Endothelial cell of umbilical vein (primary cell): Measurements from ENCODE around the gene CAMTA1.

Source experiments
- CTCF ChIP-seq, 2 donors: IDR thresholded peaks; 1 replicate in 1 of 2; 2 replicates in 1 of 2; pipeline ENCODE4 v1.5.1; 2011; ENCODE audit warnings: low read length in 2 of 2, mild to moderate bottlenecking in 2 of 2, moderate library complexity in 2 of 2, control low read depth in 1 of 2, inconsistent platforms in 1 of 2, low read depth in 1 of 2; ENCODE audit not compliant: insufficient read depth in 1 of 2; ENCODE audit errors: extremely low read depth in 1 of 2
- EZH2 ChIP-seq: IDR thresholded peaks from 2 replicates; pipeline ENCODE4 v1.6.1; 2012; ENCODE audit warnings: borderline replicate concordance, low read depth, mild to moderate bottlenecking, moderate library complexity, low read length, inconsistent platforms; ENCODE audit not compliant: severe bottlenecking
- JUN ChIP-seq: IDR thresholded peaks from 2 replicates; pipeline ENCODE4 v1.6.1; 2011; ENCODE audit warnings: borderline replicate concordance, low read depth; ENCODE audit not compliant: insufficient read length, insufficient read depth
- MYC ChIP-seq: IDR thresholded peaks from one replicate; pipeline ENCODE4 v1.6.1; 2011; ENCODE audit warnings: mild to moderate bottlenecking, low read depth, low read length
- POLR2A ChIP-seq: IDR thresholded peaks from 2 replicates; pipeline ENCODE4 v1.6.1; 2012; ENCODE audit warnings: low read depth, mild to moderate bottlenecking, control low read depth, low read length
- POLR2AphosphoS5 ChIP-seq: IDR thresholded peaks from 2 replicates; pipeline ENCODE4 v1.6.1; 2012; ENCODE audit warnings: low read depth, mild to moderate bottlenecking, control low read depth, low read length, moderate library complexity; ENCODE audit not compliant: insufficient read depth
- TF ChIP-seq, protein P1 (sequence below): IDR thresholded peaks from 2 replicates; pipeline ENCODE4 v1.6.1; 2011; ENCODE audit not compliant: insufficient read depth, insufficient read length

DNA sequence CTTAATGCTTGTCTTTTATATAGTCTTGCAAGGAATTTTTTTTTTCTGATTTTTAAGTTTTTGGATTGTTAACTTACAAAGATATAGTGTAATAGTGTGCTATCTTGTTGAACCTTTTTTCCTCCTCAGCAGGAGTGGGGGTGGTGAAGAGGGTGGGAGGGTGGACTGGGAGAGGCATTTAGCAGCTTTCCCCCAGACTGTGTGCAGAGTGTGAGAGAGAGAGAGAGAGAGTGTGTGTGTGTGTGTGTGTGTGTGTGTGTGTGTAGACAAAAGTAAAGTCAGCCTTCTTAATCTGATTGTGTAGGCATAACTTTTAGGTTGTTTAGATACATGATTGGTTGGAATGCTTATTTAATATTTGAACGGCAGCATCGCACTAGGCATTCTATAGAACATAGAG lies 4.9 kb downstream of the CAMTA1 start:
- TF ChIP-seq CTCF (IDR thresholded peaks at IDR 0.05; ENCODE audit: extremely low read depth in 1 of 2, insufficient read depth in 1 of 2, low read depth in 1 of 2, low read length in 2 of 2): no peak
- no peak for TF ChIP-seq JUN
- TF ChIP-seq POLR2A: no peak
- TF ChIP-seq, protein P1, sequence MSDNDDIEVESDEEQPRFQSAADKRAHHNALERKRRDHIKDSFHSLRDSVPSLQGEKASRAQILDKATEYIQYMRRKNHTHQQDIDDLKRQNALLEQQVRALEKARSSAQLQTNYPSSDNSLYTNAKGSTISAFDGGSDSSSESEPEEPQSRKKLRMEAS: no peak
- no peak for TF ChIP-seq EZH2
- TF ChIP-seq MYC: no peak
- no peak for TF ChIP-seq POLR2AphosphoS5
